HG02840 (cell line): Measurements from ENCODE around the gene PTPRN2.
"Not testable (repeated sequence)": the region's sequence is repeated elsewhere in the genome, so short reads cannot be mapped to it uniquely, and the experiment has no call there.

Experiments
- ATAC-seq: cut with Tn5 transposase; IDR thresholded peaks from one replicate; pipeline ENCODE4 v1.9.1; 2021; ENCODE audit warnings: mild to moderate bottlenecking, moderate library complexity, moderate number of reproducible peaks; ENCODE audit not compliant: unreplicated experiment, low FRiP score

PTPRN2 gene

DNA sequence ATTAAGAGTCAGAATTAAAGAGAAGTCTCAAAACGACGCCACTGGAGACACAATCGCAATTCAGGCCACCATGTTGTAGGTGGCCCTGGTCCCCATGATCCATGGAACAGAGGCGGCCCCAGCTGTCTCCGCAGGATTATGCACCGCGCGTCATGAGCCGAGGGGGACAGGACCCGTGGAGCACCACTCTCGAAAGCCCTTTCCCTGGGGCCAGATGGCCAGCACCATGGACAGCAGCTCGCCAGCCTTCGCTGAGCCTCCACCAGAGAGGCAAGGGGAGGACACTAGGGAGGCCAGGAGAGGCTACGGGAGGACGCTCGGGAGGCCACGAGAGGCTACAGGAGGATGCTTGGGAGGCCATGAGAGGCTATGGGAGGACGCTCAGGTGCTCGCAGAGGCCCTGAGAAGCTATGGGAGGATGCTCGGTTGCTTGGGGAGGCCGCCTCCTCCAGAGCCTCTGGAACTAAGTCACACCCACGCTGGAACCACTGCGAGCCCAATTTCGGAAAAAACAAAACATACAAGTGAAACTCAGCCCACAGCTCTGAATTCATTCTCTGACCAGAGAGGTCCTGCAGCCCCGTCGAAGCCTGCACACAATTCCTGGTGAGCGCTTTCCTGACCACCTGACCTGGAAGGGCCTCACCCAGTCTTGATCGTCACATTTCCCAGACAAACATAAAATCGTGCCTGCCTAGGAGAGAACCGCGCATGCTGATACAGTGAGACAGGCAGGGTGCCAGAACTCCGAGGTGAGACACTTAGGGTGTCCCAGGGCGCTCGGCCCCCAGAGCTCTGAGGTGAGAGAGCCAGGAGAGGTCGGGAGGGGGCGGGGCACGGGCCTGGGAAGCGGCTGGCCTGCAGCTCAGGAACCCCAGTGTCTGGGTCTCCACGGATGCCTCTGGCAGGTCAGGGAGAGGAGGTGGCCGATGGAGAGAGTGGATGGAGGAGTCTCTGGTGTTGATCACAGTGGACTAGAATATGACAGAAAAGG, 224.4 kb downstream of the PTPRN2 start:
- ATAC-seq, result no peak

DNA sequence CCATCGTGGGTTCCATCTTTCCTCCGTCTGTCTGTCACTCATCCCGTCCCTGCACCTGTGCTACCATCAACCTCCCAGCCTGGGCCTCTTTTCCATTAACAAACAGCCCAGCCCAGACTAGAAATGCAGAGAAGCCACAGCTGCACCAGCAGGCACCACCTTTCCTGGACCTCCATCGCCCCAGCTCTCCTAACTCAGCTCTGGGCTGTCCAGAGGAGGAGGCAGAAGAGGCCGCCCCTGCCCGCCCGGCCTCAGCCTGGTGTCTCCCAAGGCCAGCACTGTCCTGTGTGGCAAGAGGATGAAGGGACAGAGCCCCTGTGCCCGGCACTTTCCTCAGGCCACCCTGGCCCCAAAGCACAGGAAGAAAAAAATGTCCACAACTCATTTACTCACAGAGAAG, 225.6 kb downstream of the PTPRN2 start:
- ATAC-seq, result no peak

DNA sequence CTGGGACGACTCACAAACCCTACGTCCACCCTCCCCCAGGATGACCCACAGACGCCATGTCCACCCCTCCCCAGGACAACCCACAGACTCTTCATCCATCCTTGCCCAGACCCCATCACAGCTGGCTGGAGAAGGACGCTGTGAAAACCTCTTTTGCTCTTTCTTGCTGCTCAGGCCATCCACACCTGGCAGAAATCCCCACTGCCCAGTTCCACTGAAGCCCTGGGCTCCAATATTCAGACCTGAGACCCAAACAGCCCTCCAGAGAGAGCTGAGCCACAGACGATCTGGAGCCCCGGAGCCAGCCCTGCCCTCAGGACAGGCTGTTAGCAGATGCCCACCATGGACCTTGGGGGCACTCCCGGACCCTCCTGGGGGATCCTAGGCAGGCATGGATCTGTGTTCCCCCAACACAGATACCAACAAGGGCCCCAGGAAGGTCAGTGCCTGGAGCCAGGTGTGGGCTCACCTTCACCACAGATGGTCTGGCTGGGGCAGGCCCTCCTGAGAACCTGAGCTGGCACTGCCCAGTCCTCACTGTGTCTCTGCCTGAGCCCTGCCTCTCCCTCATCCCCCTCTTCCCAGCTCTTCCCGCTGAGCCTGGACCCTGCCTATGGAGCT, 226.2 kb downstream of the PTPRN2 start:
- ATAC-seq, result no peak

DNA sequence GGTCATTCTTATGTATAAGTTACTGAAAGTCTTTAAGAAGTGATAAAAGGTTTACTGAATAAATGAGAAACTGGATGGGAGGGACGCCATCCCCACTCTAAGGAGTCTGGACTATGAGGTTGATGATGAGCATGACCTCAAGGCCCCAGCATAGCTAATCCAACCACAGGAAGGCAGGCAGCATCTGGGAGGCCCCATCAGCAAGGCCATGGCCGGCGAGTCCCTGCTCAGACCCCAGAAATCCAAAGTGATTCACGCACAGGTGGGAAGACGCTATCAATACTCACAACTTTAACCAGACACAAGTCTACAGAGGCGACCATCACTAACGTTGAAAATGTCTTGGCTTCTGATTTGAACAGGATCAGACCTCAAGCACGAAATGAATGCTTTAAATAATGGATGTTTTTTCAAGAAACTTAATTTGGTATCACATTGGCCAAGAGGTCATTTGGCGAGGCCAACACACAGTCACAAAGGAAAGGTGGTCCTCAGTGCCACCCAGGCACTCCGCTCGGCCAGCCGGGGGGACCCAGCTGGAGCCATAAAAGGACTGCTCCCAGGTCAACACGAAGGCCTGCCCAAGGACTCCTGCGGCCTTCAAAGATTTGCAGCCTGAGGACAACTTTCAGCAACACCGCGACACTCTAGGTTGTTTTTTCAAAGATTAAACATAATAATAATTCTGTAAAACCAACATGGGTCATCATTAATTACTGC, 228.5 kb downstream of the PTPRN2 start:
- no peak for ATAC-seq

DNA sequence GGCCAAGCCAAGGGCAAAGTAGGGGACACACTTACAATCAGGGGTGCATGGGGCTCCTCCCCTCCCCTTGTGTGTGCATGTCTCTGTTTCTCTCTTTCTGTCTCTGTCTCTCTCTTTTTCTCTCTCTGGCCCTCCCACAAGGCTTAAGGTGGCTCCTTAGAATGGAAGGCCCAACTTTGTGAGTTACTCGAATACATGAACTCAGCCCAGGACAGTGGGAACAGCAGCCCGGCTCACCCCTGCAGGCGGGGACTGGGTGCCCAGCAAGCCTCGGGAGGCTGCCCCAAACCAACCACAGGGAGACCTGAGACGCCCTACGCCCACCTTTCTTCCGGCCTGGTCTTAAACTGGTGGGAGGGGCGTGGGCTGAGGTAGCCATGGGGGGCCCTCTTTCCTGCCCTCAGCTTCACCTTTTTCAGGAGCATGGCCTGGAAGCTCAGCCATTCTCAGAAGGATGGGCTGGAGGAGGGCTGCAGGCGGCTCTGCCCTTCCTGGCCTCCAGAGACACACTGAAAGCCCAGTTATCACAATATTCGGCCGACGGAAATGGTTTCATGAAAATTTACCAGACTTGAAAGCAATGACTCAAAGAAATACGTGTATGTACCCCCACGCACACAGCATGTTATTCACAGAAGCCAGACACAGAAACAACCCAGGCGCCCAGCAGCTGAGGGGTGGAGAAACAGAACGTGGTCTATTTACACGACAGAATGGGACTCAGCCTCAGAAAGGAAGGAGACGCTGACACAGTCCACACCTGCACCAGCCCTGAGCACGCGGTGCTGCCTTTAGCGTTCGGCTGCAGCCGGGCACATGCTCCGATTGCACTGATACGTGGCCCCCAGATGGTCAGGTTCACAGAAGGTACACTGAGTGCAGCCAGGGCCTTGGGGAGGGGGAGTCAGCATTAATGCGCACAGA, 229.5 kb downstream of the PTPRN2 start:
- no peak for ATAC-seq

DNA sequence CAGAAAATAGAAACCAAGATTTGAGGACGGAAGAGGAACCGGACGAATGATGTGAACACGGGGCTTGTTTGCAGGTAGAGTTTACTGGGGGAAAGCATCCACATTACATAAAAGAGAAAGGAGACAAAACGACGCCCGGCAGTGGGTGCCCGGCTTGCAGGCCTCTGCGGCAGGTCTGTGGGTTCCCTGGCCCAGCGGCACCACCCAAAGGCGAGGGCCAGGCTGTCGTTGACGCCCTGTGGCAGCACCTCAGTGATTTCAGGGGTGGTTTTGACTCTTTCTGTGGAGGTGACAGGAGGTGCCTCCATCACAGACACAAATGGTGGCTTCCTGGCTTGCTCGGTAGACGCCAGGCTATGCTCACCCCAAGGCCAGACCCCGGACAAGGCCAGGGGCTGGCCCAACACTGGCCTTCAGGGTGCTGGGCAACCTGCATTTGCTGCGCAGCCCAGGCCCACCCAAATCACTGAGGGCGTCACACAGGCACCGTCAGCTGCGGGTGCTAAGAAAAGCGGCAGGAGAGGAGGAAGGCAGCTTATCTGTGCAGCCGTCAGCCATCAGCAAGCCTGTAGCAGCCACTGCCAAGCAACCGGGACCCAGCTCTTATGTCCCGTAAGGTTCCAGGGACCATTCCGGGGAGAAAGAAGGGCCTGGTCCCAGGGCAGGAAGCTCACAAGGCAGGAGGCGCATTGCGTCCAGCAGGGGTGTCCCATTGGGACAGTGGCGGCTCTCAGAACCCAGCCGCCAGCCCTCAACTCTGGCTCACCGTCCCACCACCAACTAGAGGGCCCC, 230.3 kb downstream of the PTPRN2 start:
- ATAC-seq, result no peak

DNA sequence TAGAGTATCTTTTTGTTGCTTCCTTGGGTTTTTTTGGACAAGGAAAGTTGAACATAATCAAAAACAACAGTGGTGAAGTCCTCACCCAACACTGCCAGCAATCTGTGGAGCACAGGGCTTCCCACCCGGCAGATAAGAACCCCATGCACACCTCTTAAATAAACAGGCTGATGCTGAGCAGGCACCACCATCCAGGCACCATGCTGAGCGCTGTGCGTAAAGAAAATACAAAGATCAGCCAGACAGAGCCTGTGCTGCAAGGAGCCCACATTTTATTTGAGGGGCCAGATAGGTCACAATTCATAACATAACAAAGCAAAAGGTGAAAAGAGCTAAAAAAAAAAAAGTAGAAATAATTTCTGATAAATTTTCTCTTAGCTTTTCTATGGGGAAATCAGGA, 231.2 kb downstream of the PTPRN2 start:
- no peak for ATAC-seq

DNA sequence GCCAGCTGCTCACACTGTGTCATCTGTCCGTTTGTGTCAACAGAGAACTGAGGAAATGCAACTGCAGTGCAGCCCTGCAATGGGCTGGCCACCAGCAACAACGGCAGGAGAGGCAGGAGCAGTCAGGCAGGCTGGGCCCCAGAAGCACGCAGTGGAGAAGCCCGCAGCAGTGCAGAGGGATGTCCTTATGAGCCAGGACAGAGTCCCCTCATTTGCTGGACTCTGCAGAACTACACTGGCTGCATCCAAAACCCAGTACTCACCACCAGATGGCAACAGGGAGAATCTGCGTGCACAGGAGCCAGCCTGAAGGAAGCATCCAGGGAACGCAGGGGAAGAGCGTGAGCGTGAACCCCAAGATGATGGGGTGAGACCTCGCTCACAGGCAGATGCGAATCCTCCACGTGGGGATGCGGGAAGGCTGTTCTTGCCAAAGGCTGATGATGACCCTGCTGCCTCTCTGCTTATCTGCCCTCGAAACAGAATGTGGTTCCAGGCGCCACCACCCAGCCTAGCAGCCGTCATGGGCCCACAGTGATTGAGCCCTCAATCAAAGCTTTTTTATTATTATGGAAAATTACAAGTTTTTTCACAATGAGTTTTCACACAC, 232.1 kb downstream of the PTPRN2 start:
- no peak for ATAC-seq

DNA sequence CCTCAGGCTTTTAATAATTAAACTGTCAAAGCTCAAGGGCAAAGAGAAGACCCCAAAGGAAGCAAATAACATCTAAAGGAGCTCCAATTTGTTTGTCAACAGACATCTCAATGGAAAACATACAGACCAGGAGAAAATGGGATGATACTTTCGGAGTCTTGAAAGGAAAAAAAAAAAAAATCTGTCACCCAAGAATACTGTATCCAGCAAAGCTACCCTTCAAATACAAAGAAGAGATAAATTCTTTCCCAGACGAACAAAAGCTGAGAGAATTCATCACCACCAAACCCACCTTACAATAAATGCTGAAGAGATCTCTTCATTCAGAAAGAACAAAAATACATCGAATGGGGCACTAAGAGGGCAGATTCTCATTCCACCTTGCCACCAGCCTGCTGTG, 232.8 kb downstream of the PTPRN2 start:
- no peak for ATAC-seq

DNA sequence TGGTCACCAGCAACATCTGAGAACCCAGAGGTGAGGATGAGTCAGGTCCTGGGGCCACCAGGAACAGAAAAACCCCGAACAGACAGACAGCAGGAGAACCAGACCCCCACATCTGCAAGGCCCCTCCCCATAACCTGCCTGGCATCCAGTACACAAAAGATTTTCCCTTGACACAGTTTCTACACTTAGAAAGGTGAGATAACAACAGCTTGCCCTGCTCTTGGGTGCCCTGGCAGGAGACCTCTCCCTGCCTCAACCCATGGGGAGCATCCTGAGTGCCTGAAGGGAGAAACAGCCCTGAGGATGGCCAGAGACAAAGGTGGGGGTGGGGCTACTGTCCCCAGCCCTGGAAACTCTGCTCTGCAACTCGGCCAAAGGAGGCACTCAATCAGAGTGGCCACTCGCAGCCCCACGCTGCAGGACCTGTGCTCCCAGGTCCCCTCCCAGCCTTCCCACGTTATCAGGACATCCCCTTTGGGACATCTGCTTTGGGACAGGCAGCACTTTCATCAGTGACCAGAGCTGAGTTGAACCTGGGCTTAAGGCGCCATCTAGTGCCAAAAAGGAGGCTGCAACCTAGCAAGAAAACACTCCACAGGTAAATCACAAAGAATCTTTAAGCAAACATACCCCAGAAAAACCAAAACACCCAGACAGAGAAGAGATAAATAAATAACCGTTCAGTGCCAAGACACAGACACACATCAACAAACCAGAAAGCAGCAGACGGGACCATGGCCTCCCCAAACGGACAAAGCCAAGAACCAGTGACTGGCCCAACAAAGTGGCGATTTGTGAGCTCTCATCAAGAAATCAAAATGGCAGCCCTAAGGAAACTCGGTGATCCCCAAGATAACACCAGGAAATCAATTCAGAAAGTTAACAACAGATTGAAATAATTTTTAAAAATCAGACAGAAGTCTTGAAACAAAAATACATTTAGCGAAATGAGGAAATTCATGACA, 233.7 kb downstream of the PTPRN2 start:
- ATAC-seq, result no peak

DNA sequence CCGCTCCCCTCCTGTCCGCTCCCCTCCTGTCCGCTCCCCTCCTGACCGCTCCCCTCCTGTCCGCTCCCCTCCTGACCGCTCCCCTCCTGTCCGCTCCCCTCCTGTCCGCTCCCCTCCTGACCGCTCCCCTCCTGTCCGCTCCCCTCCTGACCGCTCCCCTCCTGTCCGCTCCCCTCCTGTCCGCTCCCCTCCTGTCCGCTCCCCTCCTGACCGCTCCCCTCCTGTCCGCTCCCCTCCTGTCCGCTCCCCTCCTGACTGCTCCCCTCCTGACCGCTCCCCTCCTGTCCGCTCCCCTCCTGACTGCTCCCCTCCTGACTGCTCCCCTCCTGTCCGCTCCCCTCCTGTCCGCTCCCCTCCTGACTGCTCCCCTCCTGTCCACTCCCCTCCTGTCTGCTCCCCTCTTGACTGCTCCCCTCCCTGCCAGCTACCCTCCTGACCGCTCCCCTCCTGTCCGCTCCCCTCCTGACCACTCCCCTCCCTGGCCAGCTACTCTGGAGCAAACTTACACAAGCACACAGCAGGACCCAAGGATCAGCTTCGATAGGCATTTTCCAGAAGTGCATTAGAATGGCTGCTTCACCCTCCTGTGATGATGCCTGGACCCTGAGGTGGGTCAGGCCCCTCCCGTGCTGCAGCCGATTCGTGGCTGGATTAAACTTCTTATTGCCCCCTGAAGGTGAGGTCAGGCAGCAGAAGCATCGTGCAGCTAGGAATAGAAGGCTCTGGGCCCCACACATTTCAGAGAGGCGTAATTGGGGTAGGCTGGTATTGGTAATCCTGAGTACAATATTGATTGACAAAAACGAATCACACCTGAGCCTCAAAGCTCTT, 235.5 kb downstream of the PTPRN2 start:
- ATAC-seq, result not testable (repeated sequence)

DNA sequence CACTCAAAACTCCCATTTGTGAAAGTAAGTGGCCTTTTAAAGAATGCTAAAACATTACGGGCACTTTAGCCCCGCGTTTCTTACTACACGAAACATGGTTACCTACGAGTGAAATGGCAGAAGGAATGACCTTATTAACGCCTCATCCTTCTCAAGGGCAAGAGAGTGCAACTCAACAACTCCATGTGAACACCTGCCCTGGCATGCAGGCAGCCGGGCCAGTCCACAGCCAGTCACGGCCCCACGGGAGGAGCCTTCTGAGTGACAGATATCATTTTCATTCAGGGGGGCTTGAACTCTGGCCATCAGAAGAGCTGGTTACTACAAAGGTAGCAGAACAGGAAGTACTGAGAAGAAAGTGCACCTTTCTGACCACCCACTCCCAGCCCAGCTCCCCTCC, 236.1 kb downstream of the PTPRN2 start:
- no peak for ATAC-seq

DNA sequence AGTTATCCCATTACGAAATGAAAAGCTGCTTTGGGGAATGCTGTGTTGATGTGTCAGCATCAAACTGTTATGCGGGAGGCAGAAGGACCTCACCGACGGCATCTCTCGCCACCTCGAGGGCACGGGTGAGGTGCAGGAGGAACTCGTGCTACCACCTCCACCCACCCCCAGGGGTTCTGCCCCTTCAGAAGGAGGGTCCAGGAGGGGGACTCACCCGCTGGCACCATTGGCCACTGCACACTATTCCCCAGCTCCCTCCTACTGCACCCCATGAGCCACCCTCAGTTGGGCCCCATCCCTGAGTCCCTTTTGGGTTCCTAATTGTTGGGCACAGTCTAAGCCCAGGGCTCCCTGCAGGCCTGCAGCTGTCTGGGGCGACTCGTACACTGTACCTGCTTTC, 236.6 kb downstream of the PTPRN2 start:
- ATAC-seq, result no peak

DNA sequence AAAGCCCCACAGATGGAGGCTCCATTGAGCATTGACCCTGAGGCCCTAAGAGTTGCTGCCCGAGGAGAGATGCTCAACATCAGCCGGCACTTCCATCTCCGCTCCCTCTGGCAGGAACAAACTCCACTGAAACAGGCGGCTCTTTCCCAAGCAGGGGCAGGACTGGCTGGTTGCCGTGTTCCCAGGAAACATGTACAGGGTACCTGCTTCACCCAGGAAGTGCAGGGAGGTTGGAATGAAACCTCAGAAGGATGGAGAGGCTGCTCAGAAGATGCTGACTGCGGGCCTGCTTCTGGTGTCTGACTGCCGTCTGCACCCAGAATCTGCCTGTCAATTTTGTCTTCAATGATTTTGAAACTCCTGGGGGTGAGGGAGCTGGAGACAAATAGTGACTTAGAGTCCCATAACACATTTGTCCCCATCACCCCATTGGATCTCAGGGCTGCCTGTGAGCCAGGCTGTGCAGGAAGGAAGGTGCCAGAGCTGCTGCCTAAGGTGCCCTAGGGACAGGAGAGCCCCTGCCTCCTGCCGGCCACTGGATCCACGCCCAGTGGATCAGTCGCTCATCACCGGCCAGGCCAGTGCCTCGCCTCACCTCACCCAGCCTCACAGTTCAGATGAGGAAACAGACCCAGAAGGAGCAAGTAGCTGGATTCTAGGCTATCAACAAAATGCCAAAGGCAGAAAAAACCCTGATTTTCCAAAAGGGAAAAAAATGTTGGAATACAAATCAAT, 237.3 kb downstream of the PTPRN2 start:
- ATAC-seq, result no peak

DNA sequence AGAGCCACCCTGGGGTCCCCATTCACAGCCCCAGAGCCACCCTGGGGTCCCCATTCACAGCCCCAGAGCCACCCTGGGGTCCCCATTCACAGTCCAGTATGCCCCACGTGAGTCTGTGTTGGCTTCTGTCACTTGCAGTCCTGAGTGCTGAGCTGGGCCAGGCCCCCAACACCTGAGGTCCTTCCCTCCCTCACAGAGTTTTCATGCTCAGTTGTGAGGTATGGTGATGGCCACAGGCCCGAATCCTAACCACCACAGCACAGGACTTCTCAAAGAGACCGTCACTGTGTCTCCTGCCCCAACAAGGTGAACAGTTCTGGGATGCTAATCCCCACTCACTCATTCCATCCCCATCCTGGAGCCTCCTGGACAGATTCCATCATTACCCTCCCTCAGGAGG, 239.2 kb downstream of the PTPRN2 start:
- ATAC-seq, result no peak

DNA sequence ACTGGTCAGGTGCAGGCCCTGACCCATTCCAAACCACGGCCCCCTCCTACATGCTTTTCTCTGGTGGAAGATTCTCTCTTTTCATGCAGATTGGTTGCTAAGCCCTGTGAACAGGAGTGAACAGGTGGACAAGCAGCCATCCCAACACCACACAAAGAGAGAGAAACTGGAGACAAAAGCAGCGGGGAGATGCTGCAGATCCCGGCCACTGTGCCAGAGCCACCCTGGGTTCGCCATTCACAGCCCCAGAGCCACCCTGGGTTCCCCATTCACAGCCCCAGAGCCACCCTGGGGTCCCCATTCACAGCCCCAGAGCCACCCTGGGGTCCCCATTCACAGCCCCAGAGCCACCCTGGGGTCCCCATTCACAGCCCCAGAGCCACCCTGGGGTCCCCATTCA, 239.6 kb downstream of the PTPRN2 start:
- not testable (repeated sequence) for ATAC-seq
